OCI-LY3 (cell line): ENCODE data around the gene GMPR.

ENCODE experiments used
- CTCF ChIP-seq: fragments of 200-600, 300-600 bp; sonication (generic); IDR thresholded peaks from 2 replicates; pipeline ENCODE4 v1.5.1; 2014; ENCODE audit warnings: antibody characterized with exemption, low read length, low read depth
- EZH2phosphoT487 ChIP-seq: fragments of 200-600 bp; shearing (Covaris generic); IDR thresholded peaks from 2 replicates; pipeline ENCODE4 v1.6.1; 2018; ENCODE audit warnings: antibody characterized with exemption, mixed run types, low read depth

DNA sequence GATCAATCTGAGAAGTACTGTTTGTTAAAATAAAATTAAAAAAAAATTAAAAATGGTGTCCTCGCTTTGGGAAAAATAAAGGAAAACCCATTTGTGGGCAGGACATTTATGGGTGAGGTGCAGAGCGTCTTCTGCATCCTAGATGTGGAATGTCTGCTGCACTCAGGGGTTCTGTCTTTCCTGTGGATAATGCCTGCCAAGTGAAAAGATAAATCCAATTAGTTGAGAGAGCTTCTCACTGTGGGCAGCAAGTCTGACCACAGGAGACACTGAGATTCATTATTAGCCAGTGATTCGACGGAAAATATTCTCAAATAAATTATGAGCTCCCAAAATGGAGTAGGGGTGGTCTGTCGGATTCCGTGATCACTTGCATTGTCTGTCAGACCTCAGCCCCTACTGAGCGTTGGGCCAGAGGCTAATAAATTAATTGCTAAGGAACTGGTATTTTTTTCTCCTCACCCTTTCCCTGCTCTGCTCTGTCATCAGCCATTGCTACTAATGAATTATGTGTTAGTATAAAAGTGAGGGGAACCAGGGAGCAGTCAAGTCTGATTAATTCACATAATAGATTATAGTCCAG is 10.0 kb downstream of the GMPR start:
- no peak for TF ChIP-seq CTCF
- no peak for TF ChIP-seq EZH2phosphoT487
